Large intestine (tissue), 3 donors: Measurements from ENCODE around the gene GREB1. TPM values are rescaled to one million over a fixed set of nuclear protein-coding genes. Genes with fewer than 3 reads are reported as not detected.

Experiments
- DNase-seq, 2 donors: peaks; one replicate each; pipeline versions ENCODE4 v3.0.0 to v3.0.0-alpha.2; 2013
- H3K27ac ChIP-seq: one replicate; pipeline ENCODE4 v1.5.1; 2013; ENCODE audit warnings: low read length
- H3K27me3 ChIP-seq: 2 replicates; pipeline ENCODE4 v1.6.1; 2013; ENCODE audit warnings: low read length; ENCODE audit not compliant: control insufficient read depth, insufficient read depth
- H3K36me3 ChIP-seq: 2 replicates; pipeline ENCODE4 v1.6.1; 2013; ENCODE audit warnings: low read length; ENCODE audit not compliant: control insufficient read depth, insufficient read depth
- H3K4me1 ChIP-seq: one replicate; pipeline ENCODE4 v1.6.1; 2013; ENCODE audit warnings: low read length; ENCODE audit not compliant: control insufficient read depth, insufficient read depth
- H3K4me3 ChIP-seq: one replicate; pipeline ENCODE4 v1.5.1; 2013; ENCODE audit warnings: low read length
- H3K9me3 ChIP-seq: one replicate; pipeline ENCODE4 v1.6.1; 2013; ENCODE audit warnings: mild to moderate bottlenecking, low read depth, low read length, moderate library complexity; ENCODE audit not compliant: control insufficient read depth
- WGBS: methylation state at CpG from one replicate; pipeline ENCODE4 v1.1.5; 2013; ENCODE audit warnings: low lambda C conversion rate; ENCODE audit not compliant: insufficient coverage; 5-methylcytosine and 5-hydroxymethylcytosine counted together
- polyA plus RNA-seq: library from polyadenylated mRNA; unstranded; fragments of 120-200 nt; gene quantifications from one replicate; pipeline ENCODE4 v1.2.1, GENCODE V29; 2013

Gene GREB1
- polyA plus RNA-seq, 1 donor, result 2.6 TPM

DNA sequence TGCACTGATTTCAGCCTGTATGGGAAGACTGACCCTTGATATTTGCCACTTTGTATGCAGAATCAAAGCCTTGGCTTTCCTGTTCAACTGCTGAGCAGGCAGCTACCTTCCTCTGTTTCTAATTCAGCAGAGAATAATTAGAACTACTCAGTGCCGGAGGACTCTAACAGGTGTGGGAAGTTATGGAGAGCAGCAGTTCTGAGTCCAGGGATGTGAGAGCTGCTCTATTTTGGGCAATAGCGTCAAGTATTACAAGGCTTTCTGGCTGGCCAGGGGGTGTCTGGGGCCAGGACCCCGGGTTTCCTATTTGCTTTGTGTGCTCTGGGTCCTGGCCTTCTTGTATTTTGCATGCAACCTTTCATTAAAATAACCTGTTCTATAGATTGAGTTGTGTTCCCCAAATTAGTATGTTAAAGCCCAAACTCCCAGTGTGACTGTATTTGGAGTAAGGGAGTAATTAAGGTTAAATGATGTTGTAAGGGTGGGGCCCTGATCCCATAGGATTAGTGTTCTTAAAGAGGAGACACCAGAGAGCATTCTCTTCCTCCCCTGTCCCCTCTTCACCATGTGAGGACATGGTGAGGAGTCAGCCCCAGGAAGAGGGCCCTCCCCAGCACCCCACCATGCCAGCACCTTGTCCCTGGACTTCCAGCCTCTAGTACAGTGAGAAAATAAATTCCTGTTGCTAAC is 141.7 kb downstream of the GREB1 start:
- H3K27ac ChIP-seq, result no peak overlapping the region
- DNase-seq, result no peak
- no peaks in the 10 kb centered on the region for H3K9me3 ChIP-seq
- H3K27me3 ChIP-seq, result peaks cover 57% of the 10 kb centered on the region
- WGBS, result no CpG with 5 or more reads among the region's 3 CpGs
- no peaks in the 10 kb centered on the region for H3K36me3 ChIP-seq
- H3K4me3 ChIP-seq, result no peak overlapping the region
- no peaks in the 10 kb centered on the region for H3K4me1 ChIP-seq

GRCh38 chr2:11676640-11677039 is 142.8 kb downstream of the GREB1 start:
- H3K9me3 ChIP-seq, result no peaks in the 10 kb centered on the region
- peaks cover 48% of the 10 kb centered on the region for H3K27me3 ChIP-seq
- no peak for DNase-seq
- H3K4me1 ChIP-seq, result peaks cover 10% of the 10 kb centered on the region
- H3K4me3 ChIP-seq, result no peak overlapping the region
- no peaks in the 10 kb centered on the region for H3K36me3 ChIP-seq
- no peak overlapping the region for H3K27ac ChIP-seq
- WGBS, result no CpG with 5 or more reads among the region's 11 CpGs

- no peak for DNase-seq
- H3K36me3 ChIP-seq, result no peaks in the 10 kb centered on the region
- peaks cover 17% of the 10 kb centered on the region for H3K4me1 ChIP-seq
- H3K4me3 ChIP-seq, result no peak overlapping the region
- no CpG with 5 or more reads among the region's 27 CpGs for WGBS
- no peak overlapping the region for H3K27ac ChIP-seq
- no peaks in the 10 kb centered on the region for H3K9me3 ChIP-seq
- peaks cover 47% of the 10 kb centered on the region for H3K27me3 ChIP-seq
Observed at GRCh38 chr2:11677136-11678055, 143.6 kb downstream of the GREB1 start.

DNA sequence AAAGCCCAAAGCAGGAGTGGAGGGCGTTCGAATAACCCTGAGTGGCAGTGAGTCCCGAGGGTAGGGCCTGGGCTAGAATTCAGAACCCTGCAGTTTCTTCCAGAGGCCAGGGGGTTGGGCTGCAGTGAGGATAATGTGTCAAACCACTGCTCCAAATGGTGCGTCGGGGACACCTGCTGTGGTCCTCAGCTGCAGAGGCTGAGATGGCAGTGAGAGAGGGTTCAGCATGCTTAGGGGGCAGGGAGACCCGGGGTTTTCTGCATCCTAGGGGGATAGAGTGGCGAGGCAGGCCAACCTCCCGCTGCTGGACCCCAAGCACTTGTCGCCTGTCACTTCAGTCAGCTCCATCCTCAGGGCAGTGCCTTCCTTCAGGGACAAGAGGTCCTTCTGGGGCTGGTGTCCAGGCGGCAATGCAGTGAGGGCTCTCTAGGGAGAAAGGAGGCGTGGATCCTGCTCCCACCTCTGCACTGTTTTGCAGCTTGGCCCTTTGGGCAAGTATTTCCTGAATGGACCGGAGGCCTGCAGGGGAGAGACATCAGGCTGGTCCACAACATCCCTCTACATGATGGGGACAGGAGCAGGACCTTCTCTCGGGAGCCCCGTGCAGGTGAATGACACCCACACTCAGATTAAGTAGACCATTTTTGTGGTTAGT is 144.6 kb downstream of the GREB1 start:
- DNase-seq, result no peak
- Histone ChIP-seq H3K4me3 (no peak overlapping the region), H3K27ac (no peak overlapping the region), H3K4me1 (peaks cover 18% of the 10 kb centered on the region), H3K27me3 (peaks cover 48% of the 10 kb centered on the region), H3K9me3 (no peaks in the 10 kb centered on the region), H3K36me3 (no peaks in the 10 kb centered on the region)
- no CpG with 5 or more reads among the region's 14 CpGs for WGBS

GRCh38 chr2:11679016-11679415 is 145.2 kb downstream of the GREB1 start:
- Histone ChIP-seq H3K27ac (no peak overlapping the region), H3K36me3 (no peaks in the 10 kb centered on the region), H3K4me1 (peaks cover 18% of the 10 kb centered on the region), H3K4me3 (no peak overlapping the region), H3K9me3 (no peaks in the 10 kb centered on the region), H3K27me3 (peaks cover 52% of the 10 kb centered on the region)
- DNase-seq, result no peak
- WGBS, result no CpG with 5 or more reads among the region's 7 CpGs

DNA sequence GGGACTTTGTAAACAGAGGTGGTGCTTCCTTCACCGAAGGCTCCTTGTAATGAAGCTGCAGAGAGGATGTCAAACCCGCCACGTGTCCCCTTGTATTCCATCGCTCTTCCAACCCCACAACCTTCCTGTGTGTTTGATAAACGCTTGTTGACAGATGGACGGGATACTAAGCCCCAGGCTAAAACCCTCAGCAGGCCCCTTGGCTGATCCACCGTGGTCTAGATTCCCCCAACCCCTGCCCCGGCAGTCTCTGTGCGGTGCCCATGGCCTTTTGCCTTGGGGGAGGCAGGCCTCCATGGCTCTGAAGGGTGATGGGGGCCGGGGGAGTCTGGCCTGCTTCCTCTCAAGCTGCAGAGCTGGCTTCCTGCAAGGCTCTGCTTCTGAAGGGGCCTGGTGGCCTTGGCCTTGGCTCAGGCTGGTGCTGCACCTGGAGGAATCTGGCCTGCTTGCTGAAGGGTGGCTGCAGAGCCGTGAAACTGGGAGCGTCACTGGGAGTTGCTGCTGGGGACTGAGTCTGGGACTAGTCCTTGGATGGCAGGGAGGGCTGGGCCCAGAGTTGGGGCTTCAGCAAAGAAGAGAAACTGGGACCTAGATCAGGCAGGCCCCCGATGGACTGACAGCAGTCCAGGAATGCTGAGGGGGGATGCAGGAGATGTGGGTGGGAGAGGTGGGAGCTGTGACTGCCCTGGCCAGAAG is 145.8 kb downstream of the GREB1 start:
- WGBS, result no CpG with 5 or more reads among the region's 13 CpGs

DNA sequence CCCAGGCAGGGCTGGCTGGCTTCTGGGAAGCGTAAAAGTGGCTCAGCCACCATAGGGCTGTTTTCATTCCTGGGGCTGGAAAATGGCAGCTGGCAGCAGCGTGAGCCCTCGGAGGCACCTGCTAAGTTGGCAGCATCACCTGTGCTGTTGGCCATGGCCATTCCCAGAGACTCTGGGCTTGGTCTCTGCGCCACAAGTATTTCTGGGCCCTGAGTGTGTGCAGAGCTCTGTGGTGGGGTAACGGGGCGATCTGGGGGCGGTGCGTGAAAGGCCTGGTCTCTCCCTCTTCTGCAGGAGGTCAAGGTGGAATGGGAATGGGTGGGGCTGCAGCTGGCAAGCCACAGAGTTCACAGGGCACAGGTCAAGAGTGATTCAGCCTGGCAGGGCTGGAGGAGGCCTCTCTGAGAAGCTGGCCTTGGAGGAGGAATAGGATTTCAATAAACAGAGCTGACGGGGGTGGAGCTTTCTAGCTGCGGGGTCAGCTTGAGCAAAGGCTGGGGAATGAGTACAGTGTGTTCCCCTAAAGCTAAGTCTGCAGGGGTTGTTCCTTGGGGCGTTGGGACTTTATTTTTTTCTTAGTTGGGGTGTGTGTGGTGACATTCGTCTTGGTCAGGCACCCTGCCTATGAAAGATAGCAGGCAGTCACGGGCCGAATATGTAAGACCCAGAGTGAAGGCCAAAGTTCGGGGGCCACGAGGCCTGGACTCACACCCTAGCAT is 146.5 kb downstream of the GREB1 start:
- WGBS, result no CpG with 5 or more reads among the region's 16 CpGs
- no peak overlapping the region for H3K27ac ChIP-seq

More for the DNA sequence above, 145.8 kb downstream of the GREB1 start:
- Histone ChIP-seq H3K27ac (no peak overlapping the region), H3K4me3 (no peak overlapping the region), H3K4me1 (peaks cover 18% of the 10 kb centered on the region), H3K36me3 (no peaks in the 10 kb centered on the region), H3K27me3 (peaks cover 54% of the 10 kb centered on the region), H3K9me3 (no peaks in the 10 kb centered on the region)
- no peak for DNase-seq

GRCh38 chr2:11680901-11681721 is 147.3 kb downstream of the GREB1 start:
- Histone ChIP-seq H3K36me3 (no peaks in the 10 kb centered on the region), H3K27ac (no peak overlapping the region), H3K27me3 (peaks cover 51% of the 10 kb centered on the region), H3K9me3 (no peaks in the 10 kb centered on the region), H3K4me3 (no peak overlapping the region), H3K4me1 (peaks cover 18% of the 10 kb centered on the region)
- no CpG with 5 or more reads among the region's 15 CpGs for WGBS
- DNase-seq, result no peak

More for the DNA sequence above, 146.5 kb downstream of the GREB1 start:
- Histone ChIP-seq H3K4me1 (peaks cover 18% of the 10 kb centered on the region), H3K9me3 (no peaks in the 10 kb centered on the region), H3K4me3 (no peak overlapping the region), H3K27me3 (peaks cover 53% of the 10 kb centered on the region), H3K36me3 (no peaks in the 10 kb centered on the region)
- peak in 1 of 2 donors; percentile 56 for DNase-seq
